ENCODE measurements around the gene HYAL2.
"Not testable (repeated sequence)": the region's sequence is repeated elsewhere in the genome, so short reads cannot be mapped to it uniquely, and the experiment has no call there.

The HYAL2 gene

DNA sequence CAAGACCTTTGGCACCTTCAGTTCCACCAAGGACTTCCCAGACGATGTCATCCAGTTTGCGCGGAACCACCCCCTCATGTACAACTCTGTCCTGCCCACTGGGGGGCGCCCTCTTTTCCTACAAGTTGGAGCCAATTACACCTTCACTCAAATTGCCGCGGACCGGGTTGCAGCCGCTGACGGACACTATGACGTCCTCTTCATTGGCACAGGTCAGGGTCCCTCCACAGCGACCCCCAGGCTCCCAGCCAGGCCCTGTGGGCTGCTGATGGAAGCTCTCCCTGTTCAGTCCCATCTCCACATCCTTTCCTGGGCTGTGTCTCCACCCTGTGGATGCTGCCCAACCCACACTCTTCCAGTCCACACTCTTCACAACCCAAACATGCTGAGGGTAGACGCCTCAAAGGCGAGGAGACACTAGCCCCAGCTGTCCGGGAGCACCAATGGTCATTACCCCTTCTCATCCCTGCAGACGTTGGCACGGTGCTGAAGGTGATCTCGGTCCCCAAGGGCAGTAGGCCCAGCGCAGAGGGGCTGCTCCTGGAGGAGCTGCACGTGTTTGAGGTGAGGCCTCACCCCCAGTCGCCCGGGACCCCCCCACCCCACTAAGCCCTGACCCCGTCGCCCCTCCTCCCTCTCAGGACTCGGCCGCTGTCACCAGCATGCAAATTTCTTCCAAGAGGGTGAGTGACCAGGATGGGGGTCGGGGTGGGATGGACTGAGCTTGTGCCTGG lies 48.0 kb downstream of the HYAL2 start:
- DNase-seq (ENCODE audit: insufficient read length, low spot score) (peak; percentile 68), FAIRE-seq (no peak)
- no peak for TF ChIP-seq POLR2A (IDR thresholded peaks at IDR 0.05; ENCODE audit: low read depth, low read length)

- TF ChIP-seq POLR2A (IDR thresholded peaks at IDR 0.05; ENCODE audit: low read depth, low read length): no peak
- FAIRE-seq: no peak
- DNase-seq (ENCODE audit: insufficient read length, low spot score): no peak
These were observed 48.9 kb downstream of the HYAL2 start for GRCh38 chr3:50273689-50274065.

- FAIRE-seq (no peak), DNase-seq (ENCODE audit: insufficient read length, low spot score) (peak; percentile 94)
- no peak for TF ChIP-seq POLR2A (IDR thresholded peaks at IDR 0.05; ENCODE audit: low read depth, low read length)
These were observed 49.4 kb downstream of the HYAL2 start for GRCh38 chr3:50272911-50273688.

DNA sequence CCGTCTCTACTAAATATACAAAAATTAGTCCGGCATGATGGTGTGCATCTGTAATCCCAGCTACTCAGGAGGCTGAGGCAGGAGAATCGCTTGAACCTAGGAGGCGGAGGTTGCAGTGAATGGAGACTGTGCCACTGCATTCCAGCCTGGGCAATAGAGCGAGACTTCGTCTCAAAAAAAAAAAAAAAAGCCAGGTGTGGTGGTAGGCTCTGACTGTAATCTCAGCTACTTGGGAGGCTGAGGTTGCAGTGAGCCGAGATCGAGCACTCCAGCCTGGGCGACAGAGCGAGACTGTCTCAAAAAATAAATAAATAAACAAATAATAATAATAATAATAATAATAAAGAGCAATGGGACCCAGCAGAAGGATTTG lies 50.0 kb downstream of the HYAL2 start:
- FAIRE-seq; DNase-seq (ENCODE audit: insufficient read length, low spot score): not testable (repeated sequence)

- no peak for DNase-seq (ENCODE audit: insufficient read length, low spot score)
- no peak for FAIRE-seq
- no peak for TF ChIP-seq POLR2A (IDR thresholded peaks at IDR 0.05; ENCODE audit: low read depth, low read length)
These were observed 51.1 kb downstream of the HYAL2 start for GRCh38 chr3:50271314-50271936.

DNA sequence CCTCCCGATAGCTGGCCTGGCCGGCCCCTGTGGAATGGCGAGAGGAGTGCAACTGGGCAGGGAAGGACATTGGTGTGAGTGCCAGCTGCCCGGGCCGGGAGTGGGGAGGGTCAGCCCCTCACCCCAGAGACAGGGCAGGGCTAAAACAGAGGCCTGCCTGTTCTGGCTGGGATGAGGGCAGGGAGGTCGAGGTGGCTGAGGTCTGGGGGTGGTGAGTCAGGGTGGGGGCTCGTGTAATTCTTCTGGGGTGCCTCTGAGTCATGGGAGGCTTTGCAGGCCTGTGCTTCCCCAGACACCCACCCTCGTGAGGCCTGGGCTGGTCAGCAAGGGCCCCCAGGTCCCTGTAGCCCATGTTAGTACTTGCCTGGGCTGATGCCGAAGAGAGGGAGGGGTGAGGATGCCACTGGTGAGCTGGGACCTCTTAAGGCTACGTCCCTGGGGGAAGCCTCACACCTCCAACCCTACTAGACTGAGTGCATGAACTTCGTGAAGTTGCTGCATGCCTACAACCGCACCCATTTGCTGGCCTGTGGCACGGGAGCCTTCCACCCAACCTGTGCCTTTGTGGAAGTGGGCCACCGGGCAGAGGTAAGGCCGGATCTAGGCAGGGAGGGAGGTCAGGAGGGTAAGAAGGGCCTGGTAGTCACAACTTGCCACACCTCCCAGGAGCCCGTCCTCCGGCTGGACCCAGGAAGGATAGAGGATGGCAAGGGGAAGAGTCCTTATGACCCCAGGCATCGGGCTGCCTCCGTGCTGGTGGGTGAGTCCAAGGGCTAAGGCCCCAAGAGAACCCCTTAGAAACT lies 51.9 kb downstream of the HYAL2 start:
- DNase-seq (ENCODE audit: insufficient read length, low spot score): no peak
- no peak for TF ChIP-seq POLR2A (IDR thresholded peaks at IDR 0.05; ENCODE audit: low read depth, low read length)
- no peak for FAIRE-seq

GRCh38 chr3:50269977-50270413 lies 52.5 kb downstream of the HYAL2 start:
- FAIRE-seq (peak; percentile 71), DNase-seq (ENCODE audit: insufficient read length, low spot score) (peak; percentile 90)
- TF ChIP-seq POLR2A (IDR thresholded peaks at IDR 0.05; ENCODE audit: low read depth, low read length): no peak

GRCh38 chr3:50269460-50269859 lies 53.1 kb downstream of the HYAL2 start:
- DNase-seq (ENCODE audit: insufficient read length, low spot score): no peak
- no peak for FAIRE-seq
- TF ChIP-seq POLR2A (IDR thresholded peaks at IDR 0.05; ENCODE audit: low read depth, low read length): no peak

- FAIRE-seq (no peak), DNase-seq (ENCODE audit: insufficient read length, low spot score) (peak; percentile 91)
- TF ChIP-seq POLR2A (IDR thresholded peaks at IDR 0.05; ENCODE audit: low read depth, low read length): no peak
These were observed 53.7 kb downstream of the HYAL2 start, which contains the start of gene SEMA3B for GRCh38 chr3:50268703-50269451. Gene SEMA3B, plus strand, starts transcription at chr3:50269147. Its CDS starts 94 bp downstream, at chr3:50269241.

- DNase-seq (ENCODE audit: insufficient read length, low spot score) (no peak), FAIRE-seq (no peak)
- no peak for TF ChIP-seq POLR2A (IDR thresholded peaks at IDR 0.05; ENCODE audit: low read depth, low read length)
These were observed 54.3 kb downstream of the HYAL2 start for GRCh38 chr3:50268276-50268675.

Measured in H54 (cell line).